Tibial nerve (tissue), 3 donors: ENCODE measurements around the gene RNF144B.

Experiments
- POLR2A ChIP-seq, 2 donors: fragments of 450-650 bp; IDR thresholded peaks; one replicate each; pipeline ENCODE4 v1.6.1; 2017; ENCODE audit warnings: antibody characterized with exemption in 2 of 2, mild to moderate bottlenecking in 2 of 2, moderate library complexity in 2 of 2
- TF ChIP-seq, protein P1 (sequence below), 5 experiments: fragments of 200-600 bp in 3 of 5; fragments of 450-650 bp in 2 of 5; sonication (generic) in 3 of 5; IDR thresholded peaks; one replicate each; pipeline ENCODE4 v1.5.1; 2016 to 2019; ENCODE audit warnings: antibody characterized with exemption in 5 of 5, mild to moderate bottlenecking in 3 of 5, moderate library complexity in 2 of 5

DNA sequence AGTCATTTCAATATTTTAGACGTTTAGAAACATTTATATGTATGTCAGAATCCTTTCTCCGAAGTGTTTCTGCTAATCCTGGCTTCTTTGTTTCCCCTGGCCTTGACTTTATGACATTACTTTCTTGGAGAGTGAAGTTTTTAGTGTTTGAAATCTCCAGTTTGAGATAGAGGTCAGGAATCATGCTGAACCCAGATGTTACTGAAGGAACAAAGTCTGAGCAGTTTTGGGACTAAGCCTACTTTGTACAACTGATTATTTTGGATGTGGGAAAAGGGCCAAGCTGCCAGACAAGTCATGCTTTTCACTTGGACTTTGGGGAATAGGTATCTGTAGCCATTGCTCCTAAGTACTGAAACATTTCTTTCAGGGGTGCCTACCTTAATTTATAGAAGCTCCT lies 2.3 kb downstream of the RNF144B start:
- TF ChIP-seq, protein P1, sequence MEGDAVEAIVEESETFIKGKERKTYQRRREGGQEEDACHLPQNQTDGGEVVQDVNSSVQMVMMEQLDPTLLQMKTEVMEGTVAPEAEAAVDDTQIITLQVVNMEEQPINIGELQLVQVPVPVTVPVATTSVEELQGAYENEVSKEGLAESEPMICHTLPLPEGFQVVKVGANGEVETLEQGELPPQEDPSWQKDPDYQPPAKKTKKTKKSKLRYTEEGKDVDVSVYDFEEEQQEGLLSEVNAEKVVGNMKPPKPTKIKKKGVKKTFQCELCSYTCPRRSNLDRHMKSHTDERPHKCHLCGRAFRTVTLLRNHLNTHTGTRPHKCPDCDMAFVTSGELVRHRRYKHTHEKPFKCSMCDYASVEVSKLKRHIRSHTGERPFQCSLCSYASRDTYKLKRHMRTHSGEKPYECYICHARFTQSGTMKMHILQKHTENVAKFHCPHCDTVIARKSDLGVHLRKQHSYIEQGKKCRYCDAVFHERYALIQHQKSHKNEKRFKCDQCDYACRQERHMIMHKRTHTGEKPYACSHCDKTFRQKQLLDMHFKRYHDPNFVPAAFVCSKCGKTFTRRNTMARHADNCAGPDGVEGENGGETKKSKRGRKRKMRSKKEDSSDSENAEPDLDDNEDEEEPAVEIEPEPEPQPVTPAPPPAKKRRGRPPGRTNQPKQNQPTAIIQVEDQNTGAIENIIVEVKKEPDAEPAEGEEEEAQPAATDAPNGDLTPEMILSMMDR (IDR thresholded peaks at IDR 0.05), result no peak
- no peak for TF ChIP-seq POLR2A (IDR thresholded peaks at IDR 0.05)
